Neural crest cell (in vitro differentiated cells): ENCODE measurements around the gene RNH1. TPM values are rescaled to one million over a fixed set of nuclear protein-coding genes. Genes with fewer than 3 reads are reported as not detected.

Experiments used
- DNase-seq: peaks from one replicate; pipeline ENCODE4 v3.0.0; 2021; ENCODE audit warnings: low read depth, mixed read lengths, low spot score
- H3K27ac Mint-ChIP-seq: one replicate; pipeline ENCODE4 v1.8.0; 2021; ENCODE audit warnings: mild to moderate bottlenecking, mixed read lengths; ENCODE audit not compliant: unreplicated experiment
- H3K27me3 Mint-ChIP-seq: 2 replicates; pipeline ENCODE4 v1.8.0; 2021; ENCODE audit warnings: low read depth, mild to moderate bottlenecking, mixed read lengths
- H3K36me3 Mint-ChIP-seq: 2 replicates; pipeline ENCODE4 v1.8.0; 2021; ENCODE audit warnings: low read depth, mild to moderate bottlenecking, mixed read lengths
- H3K4me1 Mint-ChIP-seq: 2 replicates; pipeline ENCODE4 v1.8.0; 2021; ENCODE audit warnings: mixed read lengths
- H3K4me3 Mint-ChIP-seq: one replicate; pipeline ENCODE4 v1.8.0; 2021; ENCODE audit warnings: mild to moderate bottlenecking, mixed read lengths
- H3K9me3 Mint-ChIP-seq: 2 replicates; pipeline ENCODE4 v1.8.0; 2021; ENCODE audit warnings: mixed read lengths
- CTCF ChIP-seq: fragments of 200-600 bp; sonication (generic); conservative IDR thresholded peaks from 2 replicates; pipeline ENCODE4 v1.5.0; 2021; ENCODE audit warnings: antibody characterized with exemption, mild to moderate bottlenecking
- total RNA-seq: library from RNA; stranded (reverse); gene quantifications from 2 replicates; pipeline ENCODE4 v1.2.1, GENCODE V29; 2021

Gene RNH1
- total RNA-seq, 1 donor from 2014 or later, result 71.1 TPM

DNA sequence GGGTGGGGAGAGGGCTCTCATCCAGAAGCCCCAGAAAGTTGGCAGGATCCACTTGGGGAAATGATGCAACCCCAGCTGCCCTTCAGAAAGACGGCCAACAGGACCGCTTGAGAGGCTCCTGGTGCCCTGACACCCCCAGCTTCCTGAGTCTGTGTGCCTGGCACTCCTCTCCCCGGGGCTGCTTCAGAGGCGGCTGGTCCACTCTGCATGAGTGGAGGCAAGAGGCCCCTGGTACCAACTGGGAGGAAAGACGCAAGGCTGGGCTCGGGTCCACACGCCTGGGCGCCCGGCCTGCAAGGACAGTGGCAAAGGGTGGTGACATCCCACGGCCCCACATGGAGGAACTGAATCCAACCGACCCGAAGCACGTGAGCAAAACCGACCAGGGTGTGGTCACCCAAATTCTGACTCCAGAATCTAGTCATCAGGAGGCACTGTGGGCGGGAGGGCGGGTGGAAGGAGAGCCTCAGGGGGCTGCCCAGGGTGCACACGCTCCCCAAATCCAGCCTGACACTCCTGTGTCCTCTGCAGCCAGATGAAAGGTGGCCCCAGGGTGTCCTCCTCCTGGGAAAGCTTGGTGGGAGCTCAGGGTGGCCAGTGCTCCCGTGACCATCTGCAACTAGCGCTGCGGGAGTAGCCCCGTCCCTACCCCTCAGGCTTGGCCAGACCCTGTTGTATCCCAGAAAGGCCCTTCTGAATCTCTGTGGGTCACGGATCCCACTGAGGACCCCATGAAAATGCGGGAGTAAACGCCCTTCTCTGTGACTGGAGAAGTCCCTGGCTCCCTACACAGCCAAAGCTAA is 3.7 kb downstream of the RNH1 start:
- Mint-ChIP-seq H3K4me1 (peaks cover 17% of the 10 kb centered on the region), H3K9me3 (no peaks in the 10 kb centered on the region), H3K36me3 (peaks cover 3% of the 10 kb centered on the region), H3K27me3 (peaks cover 3% of the 10 kb centered on the region), H3K4me3 (peak overlapping the region; percentile 38), H3K27ac (no peak overlapping the region)
- DNase-seq, result no peak
- TF ChIP-seq CTCF, result no peak

GRCh38 chr11:502288-503178 is 4.5 kb downstream of the RNH1 start:
- Mint-ChIP-seq H3K4me1 (peaks cover 12% of the 10 kb centered on the region), H3K36me3 (peaks cover 9% of the 10 kb centered on the region), H3K9me3 (peaks cover 3% of the 10 kb centered on the region), H3K27ac (no peak overlapping the region), H3K27me3 (peaks cover 3% of the 10 kb centered on the region), H3K4me3 (peak overlapping the region; percentile 49)
- DNase-seq, result no peak
- no peak for TF ChIP-seq CTCF

DNA sequence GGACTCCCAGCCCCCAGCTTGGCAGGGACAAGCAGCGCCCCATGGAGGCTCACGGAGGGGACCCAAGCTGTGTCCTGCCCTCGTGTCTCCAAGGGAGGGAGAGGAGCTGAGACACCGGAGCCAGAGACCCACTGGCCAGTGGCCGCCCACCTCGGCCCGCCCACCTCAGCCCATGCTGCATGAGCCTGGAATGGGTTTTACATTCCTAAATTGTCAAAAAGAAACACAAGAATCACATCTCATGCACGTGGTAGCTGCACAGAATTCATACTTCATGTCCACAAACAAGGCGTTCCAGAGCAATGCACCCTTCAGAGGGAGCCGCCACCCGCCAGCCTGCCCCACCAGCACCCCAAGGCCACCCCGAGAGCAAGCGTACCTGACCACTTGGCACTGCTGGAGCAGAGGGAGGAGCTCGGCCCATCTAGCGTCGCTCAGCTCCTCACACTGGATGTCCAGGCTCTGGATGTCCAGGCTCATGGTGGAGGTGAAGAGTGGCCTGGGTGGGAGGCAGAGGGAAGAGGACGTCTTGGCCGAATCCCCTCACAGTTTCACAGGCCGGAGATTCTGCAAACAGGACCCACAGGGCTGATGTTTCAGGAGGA is 5.3 kb downstream of the RNH1 start:
- peaks cover 9% of the 10 kb centered on the region for H3K9me3 Mint-ChIP-seq
- TF ChIP-seq CTCF, result no peak
- peaks cover 16% of the 10 kb centered on the region for H3K36me3 Mint-ChIP-seq
- peaks cover 6% of the 10 kb centered on the region for H3K27me3 Mint-ChIP-seq
- DNase-seq, result no peak
- peaks cover 12% of the 10 kb centered on the region for H3K4me1 Mint-ChIP-seq
- peak overlapping the region; percentile 49 for H3K4me3 Mint-ChIP-seq
- H3K27ac Mint-ChIP-seq, result no peak overlapping the region

GRCh38 chr11:501001-501682 is 5.9 kb downstream of the RNH1 start:
- TF ChIP-seq CTCF, result no peak
- peaks cover 9% of the 10 kb centered on the region for H3K9me3 Mint-ChIP-seq
- H3K4me1 Mint-ChIP-seq, result peaks cover 7% of the 10 kb centered on the region
- H3K36me3 Mint-ChIP-seq, result peaks cover 19% of the 10 kb centered on the region
- H3K27ac Mint-ChIP-seq, result no peak overlapping the region
- no peak for DNase-seq
- peak overlapping the region; percentile 34 for H3K4me3 Mint-ChIP-seq
- H3K27me3 Mint-ChIP-seq, result peaks cover 3% of the 10 kb centered on the region
